Measurements from ENCODE around the gene ZRANB1.

Gene ZRANB1

GRCh38 chr10:125018576-125019143 is 76.7 kb downstream of the ZRANB1 start:
- DNase-seq (ENCODE audit: low read depth): no peak

GRCh38 chr10:125020386-125020785 is 78.5 kb downstream of the ZRANB1 start:
- no peak for DNase-seq (ENCODE audit: low read depth)

DNA sequence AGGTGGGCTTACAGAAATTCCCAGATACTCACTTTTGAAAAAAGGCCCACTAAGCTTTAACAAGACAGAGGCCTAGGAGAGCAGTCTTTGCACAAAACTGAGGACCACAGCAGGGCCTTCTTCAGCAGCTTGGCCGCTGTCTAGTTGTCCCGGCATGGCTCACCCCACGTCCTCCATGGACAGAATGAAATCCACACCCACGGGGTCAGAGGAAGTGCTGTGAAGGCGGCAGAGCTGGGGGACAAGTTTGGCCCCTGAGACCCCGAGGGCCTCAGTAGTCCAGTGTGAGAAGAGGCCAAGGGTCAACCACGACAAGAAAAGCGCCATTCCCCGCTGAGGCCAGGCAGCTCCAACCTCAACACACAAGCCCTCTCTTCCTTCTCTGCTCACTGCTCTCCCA is 78.9 kb downstream of the ZRANB1 start:
- no peak for DNase-seq (ENCODE audit: low read depth)

- no peak for DNase-seq (ENCODE audit: low read depth)
Observed at GRCh38 chr10:125021686-125022344, 79.9 kb downstream of the ZRANB1 start.

DNA sequence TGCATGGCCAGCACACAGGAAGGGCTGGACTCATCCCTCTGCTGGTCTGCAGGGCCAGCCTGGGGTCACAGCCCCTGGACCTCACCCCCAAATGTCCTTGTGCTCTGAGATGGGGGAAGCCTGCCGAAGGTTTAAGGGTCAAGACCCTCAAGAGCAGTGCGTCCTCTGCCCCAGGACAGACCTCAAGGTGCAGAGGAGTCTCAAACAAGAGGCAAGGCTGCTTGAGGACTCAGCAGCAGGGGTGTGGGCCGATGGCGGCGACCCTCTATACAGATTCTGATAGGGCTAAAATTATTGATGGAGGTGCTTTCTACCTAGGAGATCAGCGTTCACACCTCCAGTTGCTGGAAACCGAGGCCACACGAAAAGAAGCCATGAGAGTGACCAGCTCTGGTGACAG is 80.7 kb downstream of the ZRANB1 start:
- no peak for DNase-seq (ENCODE audit: low read depth)

DNA sequence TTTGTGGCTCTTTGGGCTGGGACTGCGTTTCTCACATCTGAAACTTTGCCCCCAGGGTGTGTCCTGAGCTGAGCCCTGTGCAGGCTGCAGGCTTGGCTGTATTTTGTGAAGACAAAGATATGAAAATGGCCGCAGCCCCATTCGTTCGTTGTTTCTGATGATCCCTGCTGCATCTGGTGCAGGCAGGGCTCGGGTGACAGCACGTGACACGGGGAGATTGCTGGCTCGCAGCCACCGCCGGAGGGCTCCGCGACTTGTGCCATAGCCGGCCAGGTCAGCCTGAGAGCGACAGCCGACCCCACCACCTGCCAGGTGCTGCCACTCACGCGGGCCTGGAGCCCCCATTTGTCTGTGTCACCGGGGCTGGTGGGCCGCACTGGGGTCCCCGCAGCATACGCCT is 81.3 kb downstream of the ZRANB1 start:
- no peak for DNase-seq (ENCODE audit: low read depth)

GRCh38 chr10:125023862-125024496 is 82.1 kb downstream of the ZRANB1 start:
- no peak for DNase-seq (ENCODE audit: low read depth)

DNA sequence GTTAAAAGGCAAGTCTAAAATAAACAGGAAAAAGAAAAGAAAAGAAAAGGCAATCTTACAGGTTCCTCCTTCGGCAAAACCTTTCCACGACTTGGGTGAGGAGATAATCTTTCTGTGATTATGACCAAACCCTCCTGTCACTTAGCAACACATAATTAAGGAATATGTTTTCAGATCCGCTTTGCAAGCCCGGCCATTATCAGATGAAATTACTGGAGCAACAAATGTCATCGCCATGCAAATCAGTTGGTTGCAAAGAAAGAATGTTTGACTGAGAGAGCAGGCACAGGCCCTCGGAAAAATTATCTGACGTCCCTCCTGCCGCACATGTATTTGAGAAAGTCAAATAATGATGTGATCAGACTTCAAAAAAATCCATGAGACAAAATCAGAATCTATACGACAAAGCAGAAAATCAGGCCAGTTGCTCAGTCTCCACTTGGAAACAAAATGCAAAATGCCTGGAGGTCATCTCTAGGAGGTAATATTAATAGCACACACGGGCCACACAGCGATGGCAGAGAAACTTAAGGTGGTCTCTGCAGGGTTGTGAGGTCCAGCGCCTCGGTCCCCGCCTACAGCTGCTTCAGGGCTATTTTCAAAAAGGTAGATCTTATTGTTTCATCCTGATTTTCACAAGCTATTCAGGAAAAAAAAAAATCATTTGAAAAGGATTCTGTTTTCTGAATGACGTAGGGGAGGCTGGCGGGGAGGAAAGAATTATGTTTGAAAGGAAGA is 82.7 kb downstream of the ZRANB1 start:
- no peak for DNase-seq (ENCODE audit: low read depth)

DNA sequence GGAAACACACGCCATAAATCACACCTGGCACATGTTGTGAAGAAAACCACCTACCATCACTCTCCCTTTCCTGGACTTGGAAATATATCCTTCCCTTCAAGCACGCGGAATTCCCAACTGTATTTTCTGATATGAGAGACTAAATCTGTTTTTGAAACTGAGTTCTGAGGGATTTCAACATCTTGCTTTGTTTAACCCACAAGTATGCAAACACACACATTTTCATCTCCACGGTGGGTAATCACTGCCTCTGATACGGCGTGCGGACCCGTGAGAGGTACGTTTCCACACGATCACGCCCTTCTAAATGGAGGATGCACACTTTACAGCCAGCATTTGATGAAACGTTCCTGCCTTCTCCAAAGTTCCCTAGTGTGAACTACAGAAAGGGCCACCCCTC is 83.4 kb downstream of the ZRANB1 start:
- DNase-seq (ENCODE audit: low read depth): no peak

DNA sequence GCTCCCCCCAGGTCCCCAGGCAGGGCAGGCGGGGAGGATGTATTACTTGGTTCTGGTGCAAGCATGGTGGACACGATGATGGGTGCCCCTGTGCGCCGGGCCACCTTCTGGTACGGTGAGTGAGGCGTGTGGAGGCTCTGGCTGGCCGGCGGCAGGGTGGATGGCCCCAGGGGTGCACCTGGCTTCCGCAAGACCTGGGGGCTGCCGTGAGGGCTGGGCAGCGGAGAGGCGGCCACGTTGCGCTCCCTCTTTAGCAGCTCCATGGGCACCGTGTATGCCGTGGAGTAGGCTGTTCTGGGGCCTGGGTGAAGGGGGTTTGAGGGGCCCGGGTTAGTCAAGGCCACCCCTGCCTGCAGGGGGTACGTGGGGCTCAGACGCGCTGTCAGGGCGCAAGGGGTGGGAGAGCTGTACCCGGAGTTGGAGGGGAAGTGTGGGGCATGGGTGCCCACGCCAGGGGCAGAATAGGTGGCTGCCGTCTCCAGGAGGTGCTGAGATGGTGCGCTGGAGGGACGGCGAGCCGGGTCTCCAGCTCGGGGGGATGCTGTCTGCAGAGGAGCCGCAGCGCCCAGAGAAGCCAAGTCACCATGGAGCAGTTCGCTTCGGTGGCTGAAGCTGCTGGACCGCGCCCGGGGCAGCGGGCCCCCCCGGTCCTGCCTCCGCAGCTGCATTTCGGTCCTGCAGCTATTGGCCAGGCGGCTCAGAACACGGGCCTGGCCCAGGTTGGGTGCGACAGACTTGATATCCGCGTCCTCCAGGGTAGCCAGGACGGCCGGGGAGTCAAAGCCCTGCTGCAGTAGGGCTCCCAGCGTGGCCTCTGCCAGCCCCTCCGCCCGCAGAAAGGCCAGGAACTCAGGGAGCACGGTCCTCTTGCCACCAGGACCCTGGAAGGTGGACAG is 84.4 kb downstream of the ZRANB1 start:
- no peak for DNase-seq (ENCODE audit: low read depth)

DNA sequence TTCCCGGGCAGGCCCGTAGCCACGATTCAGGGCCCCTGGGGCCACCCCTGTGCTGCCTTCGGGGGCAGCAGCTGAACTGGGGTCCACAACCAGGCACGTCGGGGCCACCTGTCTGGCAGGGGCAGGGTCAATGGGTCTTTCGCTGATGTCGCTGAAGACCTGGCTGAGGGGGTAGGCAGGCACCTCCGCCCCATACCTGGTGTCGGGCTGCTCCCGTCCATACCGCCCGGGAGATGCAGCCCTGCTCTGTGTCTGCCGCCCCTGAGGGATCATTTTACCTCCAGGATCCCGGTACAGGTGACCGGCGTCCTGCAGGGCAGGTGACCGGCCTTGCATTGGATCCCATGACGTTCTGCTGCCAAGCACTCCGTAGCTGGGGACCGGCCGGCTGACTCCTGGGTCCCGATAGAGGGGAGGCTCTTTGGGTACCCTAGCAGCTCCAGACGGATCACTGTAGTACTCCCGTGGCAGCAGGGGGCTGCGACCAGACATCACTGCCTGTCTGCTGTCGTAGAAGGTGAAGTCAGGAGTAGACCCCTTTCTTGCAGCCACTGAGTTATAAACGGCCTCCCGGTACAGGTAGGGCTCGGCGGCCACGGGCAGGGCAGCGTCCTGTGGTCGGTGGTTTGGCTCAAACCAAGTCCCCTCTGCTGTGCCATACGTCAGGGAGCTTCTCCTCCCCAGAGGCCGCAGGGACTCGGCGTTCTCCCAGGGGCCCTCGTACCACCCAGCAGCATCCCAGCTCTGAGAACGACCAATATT is 85.2 kb downstream of the ZRANB1 start:
- no peak for DNase-seq (ENCODE audit: low read depth)

GRCh38 chr10:125027871-125028869 is 86.2 kb downstream of the ZRANB1 start:
- no peak for DNase-seq (ENCODE audit: low read depth)

- DNase-seq (ENCODE audit: low read depth): no peak
Observed at GRCh38 chr10:125029584-125030242, 87.8 kb downstream of the ZRANB1 start.

DNA sequence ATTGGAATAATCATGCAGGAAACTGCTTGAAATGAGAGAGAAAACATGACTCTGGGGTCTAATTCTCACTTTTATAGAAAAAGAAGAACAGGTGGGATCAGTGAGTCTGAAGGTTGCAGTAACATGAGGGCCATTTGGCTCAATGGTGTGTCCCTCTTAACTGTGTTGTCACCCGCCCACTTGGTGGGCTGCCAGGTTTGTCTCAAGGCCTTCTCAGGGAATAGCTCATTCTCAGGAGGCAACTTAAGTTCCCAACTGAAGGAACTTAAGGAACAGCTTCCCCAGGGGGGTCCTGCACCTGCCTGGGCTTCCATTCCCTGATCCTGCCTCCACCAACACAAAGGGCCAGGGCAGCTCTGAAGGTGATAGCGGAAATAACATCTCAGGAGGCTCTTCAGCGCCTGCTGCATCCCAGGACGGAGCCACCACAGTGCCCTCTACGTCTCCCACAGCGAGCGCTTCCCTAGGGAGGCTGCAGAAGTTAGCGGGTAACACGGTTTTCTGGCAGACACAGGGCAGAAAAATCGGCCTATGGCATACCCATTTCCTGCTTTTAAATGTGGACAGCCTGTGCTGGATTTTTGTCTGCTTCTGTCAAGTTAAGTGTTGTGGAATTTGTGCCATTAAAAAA is 88.8 kb downstream of the ZRANB1 start:
- no peak for DNase-seq (ENCODE audit: low read depth)

GRCh38 chr10:125032474-125033020 is 90.6 kb downstream of the ZRANB1 start:
- no peak for DNase-seq (ENCODE audit: low read depth)

DNA sequence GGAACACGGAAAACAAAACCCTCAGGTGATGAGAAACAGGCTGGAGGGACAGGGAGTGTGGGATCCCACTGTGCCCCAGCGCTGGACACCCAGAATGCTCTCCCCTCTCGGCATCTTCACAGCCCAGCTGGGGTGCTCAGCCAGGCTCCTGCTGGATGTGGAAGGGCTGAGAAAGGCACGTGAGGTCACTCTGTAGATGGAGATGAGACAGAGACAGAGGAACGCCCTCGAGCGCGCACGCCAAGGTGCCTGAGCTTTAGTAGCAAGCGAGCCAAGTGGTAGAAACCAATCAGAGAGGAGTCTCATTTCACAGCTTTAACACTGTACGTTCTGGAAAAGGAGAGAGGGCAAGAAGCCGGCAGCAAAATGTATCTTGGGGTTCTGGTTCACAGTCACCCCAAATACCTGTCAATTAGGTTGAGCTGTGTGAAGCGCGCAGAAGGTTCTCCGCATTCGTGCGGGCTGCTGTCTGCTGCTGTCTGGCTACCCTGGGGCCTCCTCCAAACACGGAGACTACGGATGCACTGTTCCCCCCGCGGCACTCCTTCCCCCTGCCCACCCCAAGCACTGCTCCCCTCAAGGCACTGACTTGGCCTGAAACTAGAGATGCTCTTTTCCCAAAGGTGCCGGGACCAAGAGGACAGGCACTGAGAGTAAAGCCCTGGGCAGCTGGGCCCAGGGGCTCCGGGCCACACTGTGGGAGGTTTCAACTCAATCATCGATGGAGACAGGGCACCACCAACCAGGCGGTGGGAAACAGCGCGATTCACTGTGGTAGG is 91.4 kb downstream of the ZRANB1 start:
- no peak for DNase-seq (ENCODE audit: low read depth)

DNA sequence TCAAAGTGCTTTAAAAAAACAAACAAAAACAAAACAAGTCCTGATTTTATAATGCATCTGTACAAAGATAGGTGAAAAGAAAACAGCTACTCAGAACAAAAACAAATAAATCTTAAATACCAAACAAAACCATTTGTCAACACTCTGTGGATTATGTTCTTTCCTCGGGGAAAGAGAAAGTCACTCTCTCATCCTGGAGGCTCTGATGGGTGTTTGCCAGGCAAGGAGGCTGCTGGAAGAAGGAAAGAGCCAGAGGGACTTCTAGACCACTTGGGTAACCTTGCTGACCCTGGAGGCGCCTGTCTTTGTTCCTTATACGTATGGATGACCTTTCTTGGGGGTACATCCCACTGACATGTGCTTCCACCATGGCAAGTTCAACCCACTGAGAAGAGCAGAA is 92.8 kb downstream of the ZRANB1 start:
- DNase-seq (ENCODE audit: low read depth): no peak

DNA sequence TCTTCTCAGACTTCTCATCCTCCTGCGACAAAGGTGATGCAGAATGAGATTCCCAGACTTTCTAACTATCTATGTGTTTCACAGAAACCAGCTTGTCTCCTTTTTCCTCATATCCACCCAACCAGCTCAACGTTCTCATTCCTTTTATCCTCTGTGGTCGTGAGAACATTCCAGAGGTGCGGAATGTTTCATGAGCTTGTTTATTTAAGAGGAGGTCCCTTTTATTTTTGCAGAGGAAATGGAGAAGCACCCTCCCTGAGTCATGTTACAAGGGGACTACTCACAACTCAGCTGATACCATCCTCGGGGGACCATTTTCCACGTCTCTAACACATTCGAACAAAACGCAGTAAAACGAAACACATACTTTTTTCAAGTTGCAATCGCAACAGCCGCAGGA is 93.2 kb downstream of the ZRANB1 start:
- peak; percentile 77 for DNase-seq (ENCODE audit: low read depth)
